Neuronal stem cell (in vitro differentiated cells): ENCODE data around the gene FCSK.

Source experiments
- DNase-seq: peaks from one replicate; pipeline ENCODE4 v3.0.0-alpha.2; 2013; ENCODE audit warnings: low spot score
- H2AFZ ChIP-seq: one replicate; pipeline ENCODE4 v1.6.1; 2013; ENCODE audit warnings: mild to moderate bottlenecking, low read length, inconsistent platforms
- H2AK5ac ChIP-seq: 2 replicates; pipeline ENCODE4 v1.6.1; 2013; ENCODE audit warnings: low read depth, mild to moderate bottlenecking, inconsistent platforms, low read length, moderate library complexity, mixed read lengths
- H2BK120ac ChIP-seq: 2 replicates; pipeline ENCODE4 v1.6.1; 2013; ENCODE audit warnings: low read depth, mild to moderate bottlenecking, inconsistent platforms, low read length, moderate library complexity, mixed read lengths
- H2BK12ac ChIP-seq: one replicate; pipeline ENCODE4 v1.6.1; 2013; ENCODE audit warnings: low read length, inconsistent platforms
- H2BK15ac ChIP-seq: 2 replicates; pipeline ENCODE4 v1.6.1; 2013; ENCODE audit warnings: mild to moderate bottlenecking, low read length, inconsistent platforms, mixed read lengths
- H2BK5ac ChIP-seq: one replicate; pipeline ENCODE4 v1.6.1; 2013; ENCODE audit warnings: inconsistent platforms, mild to moderate bottlenecking, low read length, moderate library complexity
- H3K14ac ChIP-seq: one replicate; pipeline ENCODE4 v1.6.1; 2013; ENCODE audit warnings: low read length, inconsistent platforms
- H3K18ac ChIP-seq: 2 replicates; pipeline ENCODE4 v1.6.1; 2013; ENCODE audit warnings: low read length, inconsistent platforms
- H3K23ac ChIP-seq: 2 replicates; pipeline ENCODE4 v1.6.1; 2013; ENCODE audit warnings: low read depth, mild to moderate bottlenecking, mixed read lengths, low read length, inconsistent platforms; ENCODE audit not compliant: poor library complexity
- H3K27ac ChIP-seq: replicated peaks from 3 replicates; pipeline ENCODE4 v1.5.1; 2013; ENCODE audit warnings: low read length, inconsistent platforms
- H3K27me3 ChIP-seq, 3 experiments: 2 replicates each; pipeline ENCODE4 v1.6.1; 2013; ENCODE audit warnings: low read length in 3 of 3, mild to moderate bottlenecking in 2 of 3, inconsistent platforms in 1 of 3, low read depth in 1 of 3, mixed read lengths in 1 of 3, moderate library complexity in 1 of 3; ENCODE audit not compliant: control insufficient read depth in 3 of 3, insufficient read depth in 3 of 3
- H3K36me3 ChIP-seq, 2 donors: replicated peaks in 1 of 2; 2 replicates each; pipeline ENCODE4 v1.6.1; 2013; ENCODE audit warnings: low read length in 2 of 2; ENCODE audit not compliant: control insufficient read depth in 2 of 2, insufficient read depth in 2 of 2
- H3K4ac ChIP-seq: 2 replicates; pipeline ENCODE4 v1.6.1; 2013; ENCODE audit warnings: inconsistent platforms, mild to moderate bottlenecking, low read length, moderate library complexity
- H3K4me1 ChIP-seq, 2 donors: 1 replicate in 1 of 2; 2 replicates in 1 of 2; pipeline ENCODE4 v1.6.1; 2013; ENCODE audit warnings: low read length in 2 of 2, low read depth in 1 of 2; ENCODE audit not compliant: control insufficient read depth in 2 of 2, insufficient read depth in 1 of 2
- H3K4me2 ChIP-seq: one replicate; pipeline ENCODE4 v1.6.1; 2013; ENCODE audit warnings: mild to moderate bottlenecking, low read length, inconsistent platforms; ENCODE audit not compliant: insufficient read depth, poor library complexity, severe bottlenecking
- H3K4me3 ChIP-seq, 2 donors: 2 replicates each; pipeline ENCODE4 v1.5.1; 2013; ENCODE audit warnings: low read length in 2 of 2, mild to moderate bottlenecking in 2 of 2, inconsistent platforms in 1 of 2, moderate library complexity in 1 of 2
- H3K79me1 ChIP-seq: one replicate; pipeline ENCODE4 v1.6.1; 2013; ENCODE audit warnings: low read depth, mild to moderate bottlenecking, inconsistent platforms, low read length, moderate library complexity
- H3K9ac ChIP-seq: one replicate; pipeline ENCODE4 v1.6.1; 2013; ENCODE audit warnings: mild to moderate bottlenecking, low read depth, low read length, inconsistent platforms; ENCODE audit not compliant: poor library complexity
- H3K9me3 ChIP-seq, 2 donors: replicated peaks in 1 of 2; 2 replicates each; pipeline versions ENCODE3 to v1.6.1; 2013; ENCODE audit warnings: low read length in 2 of 2, mild to moderate bottlenecking in 2 of 2, inconsistent platforms in 1 of 2, low read depth in 1 of 2, mixed read lengths in 1 of 2, moderate library complexity in 1 of 2; ENCODE audit not compliant: control insufficient read depth in 2 of 2, insufficient read depth in 1 of 2
- H4K8ac ChIP-seq: one replicate; pipeline ENCODE4 v1.6.1; 2013; ENCODE audit warnings: low read depth, mild to moderate bottlenecking, inconsistent platforms, low read length, moderate library complexity
- H4K91ac ChIP-seq: one replicate; pipeline ENCODE4 v1.6.1; 2013; ENCODE audit warnings: low read length, low read depth, mild to moderate bottlenecking, inconsistent platforms; ENCODE audit not compliant: poor library complexity
- WGBS, 2 donors: extraction: QIAGEN DNeasy Blood & Tissue Kit; methylation state at CpG; one replicate each; pipeline ENCODE4 v1.1.7; 2013; ENCODE audit warnings: missing lambda C conversion rate in 2 of 2, mixed read lengths in 1 of 2; ENCODE audit not compliant: insufficient read length in 2 of 2, insufficient replicate concordance in 1 of 2; ENCODE audit errors: extremely low coverage in 2 of 2; 5-methylcytosine and 5-hydroxymethylcytosine counted together

Gene FCSK

DNA sequence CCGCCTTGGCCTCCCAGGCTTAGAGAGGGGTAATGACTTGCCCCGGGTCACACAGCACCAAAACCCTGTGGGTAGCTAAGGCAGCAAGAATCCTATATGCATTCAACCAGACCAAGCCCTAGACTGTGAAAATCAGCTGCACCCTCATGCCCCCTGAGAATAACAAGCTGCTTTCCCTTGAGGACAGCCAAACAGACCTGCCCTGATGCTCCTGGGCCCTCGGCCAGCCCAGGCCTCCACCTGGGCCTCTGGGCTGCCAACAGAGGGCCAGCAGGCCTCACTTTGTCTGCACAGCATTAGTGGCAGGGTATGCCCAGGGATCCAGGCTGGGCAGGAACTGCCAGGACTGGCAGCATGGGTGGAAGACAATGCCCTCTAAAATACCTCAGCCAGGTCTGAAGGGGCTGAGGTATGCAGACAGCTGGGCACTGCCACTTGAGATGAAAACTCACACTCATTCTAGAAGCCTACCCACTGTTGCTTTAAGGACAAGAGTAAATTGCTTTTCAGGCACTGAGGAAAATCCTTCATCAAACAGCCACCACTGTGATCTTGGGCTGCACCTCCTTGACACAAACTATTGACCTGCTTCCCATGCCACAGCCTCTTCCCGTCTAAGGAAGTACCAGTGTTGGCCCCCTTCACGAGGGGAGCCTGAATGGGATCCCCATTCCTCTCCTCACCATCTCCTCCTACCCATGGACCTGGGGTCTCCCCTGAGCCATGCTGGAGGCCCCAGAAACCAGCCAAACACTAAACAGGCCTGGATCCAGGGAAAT lies 24.3 kb upstream of the FCSK start:
- H3K9me3 ChIP-seq = no peaks in the 10 kb centered on the region
- peaks cover 3 to 23% of the 10 kb centered on the region in 2 donors for H3K36me3 ChIP-seq
- no CpG with 5 or more reads among the region's 5 CpGs for WGBS, 2 donors
- peaks cover 29 to 41% of the 10 kb centered on the region in 2 donors for H3K4me1 ChIP-seq
- no peak overlapping the region for H3K4ac ChIP-seq
- no peak overlapping the region for H2BK120ac ChIP-seq
- DNase-seq = no peak
- peak overlapping the region; percentile 21 for H2AFZ ChIP-seq
- no peak overlapping the region for H4K8ac ChIP-seq
- H2BK12ac ChIP-seq = peak overlapping the region; percentile 87
- peaks cover 8% of the 10 kb centered on the region for H3K79me1 ChIP-seq
- peak overlapping the region; percentile 73 for H3K27ac ChIP-seq
- no peak overlapping the region for H2BK15ac ChIP-seq
- no peak overlapping the region for H3K9ac ChIP-seq
- no peak overlapping the region for H3K4me3 ChIP-seq
- peak overlapping the region; percentile 1 for H4K91ac ChIP-seq
- H3K14ac ChIP-seq = no peak overlapping the region
- H3K4me2 ChIP-seq = no peak overlapping the region
- H3K23ac ChIP-seq = no peak overlapping the region
- H2BK5ac ChIP-seq = peak overlapping the region; percentile 56
- peak overlapping the region; percentile 95 for H2AK5ac ChIP-seq
- H3K27me3 ChIP-seq = no peaks in the 10 kb centered on the region
- H3K18ac ChIP-seq = peak overlapping the region; percentile 73

DNA sequence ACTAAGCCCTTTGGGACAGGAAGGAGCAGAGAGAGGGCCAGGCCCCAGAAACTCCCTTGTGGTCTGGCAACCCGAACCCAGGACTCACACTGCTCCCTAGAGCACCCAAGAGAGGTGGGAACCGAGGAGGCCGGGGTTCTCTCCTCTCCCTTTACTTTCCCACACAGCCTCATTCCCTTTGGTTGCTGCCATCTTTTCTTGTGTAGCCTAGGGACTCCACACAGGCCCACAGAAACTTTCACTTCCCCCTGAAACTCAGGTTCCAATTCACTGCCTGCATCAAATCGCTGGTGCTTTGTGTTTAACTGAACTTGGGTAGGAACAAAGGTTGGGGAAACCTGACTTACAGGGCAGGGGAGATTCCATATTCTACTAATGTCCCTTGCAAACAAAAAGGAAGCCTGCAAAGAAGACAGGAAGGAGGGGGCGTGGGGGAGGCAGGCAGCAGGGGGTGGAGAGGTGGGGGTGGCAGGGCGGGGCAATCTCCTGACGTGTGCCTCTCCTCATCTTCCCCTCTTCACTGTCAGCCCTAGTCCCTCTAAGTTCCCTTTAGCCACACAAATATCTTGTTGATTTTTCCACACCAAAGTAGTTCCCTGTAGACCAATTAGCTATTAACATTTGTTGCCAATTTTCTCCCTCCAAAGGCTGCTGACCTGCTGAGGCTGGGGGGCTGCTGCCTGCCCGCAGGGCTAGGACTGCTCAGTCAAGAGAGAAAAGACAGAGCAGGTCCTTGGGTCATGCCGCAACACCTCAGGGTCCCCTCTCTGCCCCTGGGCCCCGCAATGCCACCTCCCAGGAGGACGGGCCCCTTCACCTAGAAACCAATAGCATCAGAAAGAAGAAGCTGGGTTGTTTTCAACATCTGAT lies 23.5 kb upstream of the FCSK start:
- DNase-seq = no peak
- peak overlapping the region; percentile 73 for H3K27ac ChIP-seq
- no peak overlapping the region for H2BK120ac ChIP-seq
- H3K4ac ChIP-seq = no peak overlapping the region
- peak overlapping the region; percentile 56 for H2BK5ac ChIP-seq
- peak overlapping the region; percentile 95 for H2AK5ac ChIP-seq
- peaks cover 3 to 16% of the 10 kb centered on the region in 2 donors for H3K36me3 ChIP-seq
- no CpG with 5 or more reads among the region's 11 CpGs for WGBS, 2 donors
- peak overlapping the region; percentile 39 for H3K18ac ChIP-seq
- H3K14ac ChIP-seq = peak overlapping the region; percentile 11
- H3K9me3 ChIP-seq = no peaks in the 10 kb centered on the region
- no peak overlapping the region for H3K23ac ChIP-seq
- no peak overlapping the region for H4K91ac ChIP-seq
- no peak overlapping the region for H2BK15ac ChIP-seq
- H3K79me1 ChIP-seq = peaks cover 8% of the 10 kb centered on the region
- no peak overlapping the region for H4K8ac ChIP-seq
- H3K4me1 ChIP-seq = peaks cover 29 to 41% of the 10 kb centered on the region in 2 donors
- peak overlapping the region; percentile 68 for H2BK12ac ChIP-seq
- H2AFZ ChIP-seq = peak overlapping the region; percentile 21
- H3K9ac ChIP-seq = no peak overlapping the region
- H3K4me2 ChIP-seq = no peak overlapping the region
- H3K27me3 ChIP-seq = no peaks in the 10 kb centered on the region
- H3K4me3 ChIP-seq = no peak overlapping the region

DNA sequence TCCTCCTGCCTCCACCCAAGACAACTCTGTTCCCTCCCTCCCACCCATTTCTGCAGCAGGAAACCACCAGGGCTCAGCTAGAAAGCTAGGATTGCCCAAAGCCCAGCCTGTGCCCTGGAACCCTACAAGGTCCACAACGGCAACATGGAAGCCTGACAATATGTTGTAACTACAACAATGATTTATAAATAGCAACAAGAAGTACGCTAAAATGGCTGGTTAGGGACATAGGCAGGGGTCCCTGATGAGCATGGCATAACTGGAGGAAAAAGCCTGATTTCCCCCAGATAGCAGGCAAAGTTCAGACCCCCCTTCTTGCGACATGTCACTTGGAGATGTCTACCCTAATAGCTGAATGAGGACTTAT lies 22.1 kb upstream of the FCSK start:
- Histone ChIP-seq H3K36me3 (peaks cover 3 to 16% of the 10 kb centered on the region in 2 donors), H4K91ac (no peak overlapping the region), H2BK12ac (no peak overlapping the region), H3K9ac (no peak overlapping the region), H3K4me1 (peaks cover 37 to 49% of the 10 kb centered on the region in 2 donors), H3K79me1 (peaks cover 8% of the 10 kb centered on the region), H4K8ac (no peak overlapping the region), H3K4ac (no peak overlapping the region), H3K9me3 (no peaks in the 10 kb centered on the region), H3K27me3 (no peaks in the 10 kb centered on the region), H2AK5ac (no peak overlapping the region), H3K14ac (no peak overlapping the region), H3K4me2 (no peak overlapping the region), H3K23ac (no peak overlapping the region), H2BK120ac (no peak overlapping the region), H2BK5ac (no peak overlapping the region), H2BK15ac (no peak overlapping the region), H3K18ac (no peak overlapping the region), H3K27ac (no peak overlapping the region), H2AFZ (no peak overlapping the region), H3K4me3 (no peak overlapping the region)
- DNase-seq = no peak
- no CpG with 5 or more reads among the region's 3 CpGs for WGBS, 2 donors
